ENCODE data around the gene RORC.

- TF ChIP-seq CTCF (IDR thresholded peaks at IDR 0.05) (no peak), POLR2A (IDR thresholded peaks at IDR 0.05) (no peak)
These were observed 14.5 kb upstream of the RORC start for GRCh38 chr1:151846062-151846568.
